Measurements from ENCODE around the gene SESTD1.

The SESTD1 gene

GRCh38 chr2:179264368-179265081 lies at the start of gene SESTD1:
SESTD1 (minus strand) TSS chr2:179264832; CDS start chr2:179191841, 72,991 bp downstream.
- DNase-seq: no peak

- no peak for DNase-seq
These were observed 48.4 kb upstream of the SESTD1 start for GRCh38 chr2:179313057-179313456.

- DNase-seq: no peak
These were observed 46.5 kb upstream of the SESTD1 start for GRCh38 chr2:179311101-179311500.

GRCh38 chr2:179307616-179308371 lies 43.2 kb upstream of the SESTD1 start:
- DNase-seq: no peak

- no peak for DNase-seq
These were observed 40.5 kb upstream of the SESTD1 start for GRCh38 chr2:179305125-179305524.

- no peak for DNase-seq
These were observed 39.8 kb upstream of the SESTD1 start for GRCh38 chr2:179304424-179304823.

- DNase-seq: no peak
These were observed 38.3 kb upstream of the SESTD1 start for GRCh38 chr2:179302764-179303571.

- no peak for DNase-seq
These were observed 37.5 kb upstream of the SESTD1 start for GRCh38 chr2:179302149-179302548.

GRCh38 chr2:179298666-179299065 lies 34.0 kb upstream of the SESTD1 start:
- no peak for DNase-seq

GRCh38 chr2:179297927-179298326 lies 33.3 kb upstream of the SESTD1 start:
- no peak for DNase-seq

GRCh38 chr2:179290329-179290728 lies 25.7 kb upstream of the SESTD1 start:
- no peak for DNase-seq

- no peak for DNase-seq
These were observed 20.4 kb upstream of the SESTD1 start for GRCh38 chr2:179285060-179285459.

- DNase-seq: no peak
These were observed 13.0 kb upstream of the SESTD1 start for GRCh38 chr2:179277429-179278196.

GRCh38 chr2:179275253-179276012 lies 10.8 kb upstream of the SESTD1 start:
- DNase-seq: no peak

- no peak for DNase-seq
These were observed 10.1 kb upstream of the SESTD1 start for GRCh38 chr2:179274749-179275148.

- DNase-seq: no peak
These were observed 8.9 kb upstream of the SESTD1 start for GRCh38 chr2:179273461-179273962.

GRCh38 chr2:179272406-179273192 lies 8.0 kb upstream of the SESTD1 start:
- DNase-seq: no peak

GRCh38 chr2:179270689-179271088 lies 6.1 kb upstream of the SESTD1 start:
- DNase-seq: no peak

- DNase-seq: peak; percentile 15
These were observed 3.8 kb upstream of the SESTD1 start for GRCh38 chr2:179268277-179268925.

- DNase-seq: no peak
These were observed 1.6 kb upstream of the SESTD1 start for GRCh38 chr2:179266271-179266670.
